Stomach smooth muscle (tissue), 2 donors: ENCODE data around the gene CUL9.

ENCODE experiments used
- H3K27ac ChIP-seq: one replicate; pipeline ENCODE4 v1.7.0; 2013; ENCODE audit warnings: mild to moderate bottlenecking, low read length, inconsistent platforms
- H3K27me3 ChIP-seq, 2 donors: one replicate each; pipeline ENCODE4 v1.7.0; 2013; ENCODE audit warnings: low read length in 2 of 2; ENCODE audit not compliant: insufficient read depth in 2 of 2, control insufficient read depth in 1 of 2
- H3K36me3 ChIP-seq, 2 donors: one replicate each; pipeline ENCODE4 v1.7.0; 2013; ENCODE audit warnings: low read length in 2 of 2; ENCODE audit not compliant: control insufficient read depth in 2 of 2, insufficient read depth in 2 of 2
- H3K4me1 ChIP-seq: one replicate; pipeline ENCODE4 v1.7.0; 2013; ENCODE audit warnings: low read length; ENCODE audit not compliant: control insufficient read depth, insufficient read depth
- H3K4me3 ChIP-seq, 2 donors: one replicate each; pipeline ENCODE4 v1.7.0; 2013; ENCODE audit warnings: low read length in 2 of 2
- H3K9ac ChIP-seq, 2 donors: one replicate each; pipeline ENCODE4 v1.7.0; 2013; ENCODE audit warnings: low read length in 2 of 2, mild to moderate bottlenecking in 1 of 2
- H3K9me3 ChIP-seq, 2 donors: one replicate each; pipeline ENCODE4 v1.7.0; 2013; ENCODE audit warnings: low read length in 2 of 2; ENCODE audit not compliant: control insufficient read depth in 2 of 2
- donor health status: healthy.
- donor health status: Pancreatic carcinoma.

CUL9 gene

GRCh38 chr6:43265564-43265963, 83.6 kb downstream of the CUL9 start:
- H3K27ac ChIP-seq, result no peak overlapping the region
- H3K36me3 ChIP-seq, result no peaks in the 10 kb centered on the region
- no peaks in the 10 kb centered on the region for H3K9me3 ChIP-seq
- H3K9ac ChIP-seq, result no peak overlapping the region
- no peaks in the 10 kb centered on the region for H3K27me3 ChIP-seq
- H3K4me1 ChIP-seq, result peaks cover 26% of the 10 kb centered on the region
- H3K4me3 ChIP-seq, result no peak overlapping the region

GRCh38 chr6:43267619-43268354, 85.8 kb downstream of the CUL9 start:
- H3K9ac ChIP-seq, result peak overlapping the region in 1 of 2 donors; percentile 10
- H3K27ac ChIP-seq, result peak overlapping the region; percentile 18

DNA sequence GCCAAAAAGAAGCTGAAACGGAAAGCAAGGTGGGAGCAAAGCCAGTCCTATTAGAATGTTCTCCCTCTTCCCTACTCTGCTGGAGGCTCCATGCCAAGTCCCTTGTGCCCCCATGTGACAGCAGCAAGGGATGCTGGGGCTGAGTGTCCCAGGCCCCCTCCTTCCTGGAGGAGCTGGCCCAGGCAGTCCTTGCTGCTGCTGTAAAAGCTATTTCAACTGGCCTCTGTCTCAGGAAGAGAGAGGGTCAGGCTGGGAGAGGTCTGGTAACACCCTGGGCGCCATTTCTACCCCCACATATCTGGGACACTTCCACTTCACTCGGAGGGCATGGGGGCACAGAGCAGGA, 86.3 kb downstream of the CUL9 start:
- H3K9me3 ChIP-seq, result no peaks in the 10 kb centered on the region
- peaks cover 0 to 3% of the 10 kb centered on the region in 2 donors for H3K27me3 ChIP-seq
- peaks cover 26% of the 10 kb centered on the region for H3K4me1 ChIP-seq
- no peaks in the 10 kb centered on the region for H3K36me3 ChIP-seq
- peak overlapping the region; percentile 18 for H3K27ac ChIP-seq
- peak overlapping the region in 1 of 2 donors; percentile 10 for H3K9ac ChIP-seq
- H3K4me3 ChIP-seq, result no peak overlapping the region

More at GRCh38 chr6:43267619-43268354, 85.8 kb downstream of the CUL9 start:
- Histone ChIP-seq H3K9me3 (no peaks in the 10 kb centered on the region), H3K36me3 (no peaks in the 10 kb centered on the region), H3K27me3 (no peaks in the 10 kb centered on the region), H3K4me3 (no peak overlapping the region), H3K4me1 (peaks cover 26% of the 10 kb centered on the region)

- H3K9me3 ChIP-seq, result no peaks in the 10 kb centered on the region
- H3K36me3 ChIP-seq, result no peaks in the 10 kb centered on the region
- H3K27me3 ChIP-seq, result peaks cover under 1 to 7% of the 10 kb centered on the region in 2 donors
- H3K9ac ChIP-seq, result no peak overlapping the region
- H3K27ac ChIP-seq, result no peak overlapping the region
- peak overlapping the region; percentile 52 to 69 for H3K4me3 ChIP-seq
- H3K4me1 ChIP-seq, result peaks cover 26% of the 10 kb centered on the region
These were observed 86.8 kb downstream of the CUL9 start for GRCh38 chr6:43268782-43269272.

- H3K9me3 ChIP-seq, result no peaks in the 10 kb centered on the region
- H3K27ac ChIP-seq, result no peak overlapping the region
- no peak overlapping the region for H3K9ac ChIP-seq
- H3K4me3 ChIP-seq, result peak overlapping the region; percentile 52 to 69
- no peaks in the 10 kb centered on the region for H3K36me3 ChIP-seq
- peaks cover 26% of the 10 kb centered on the region for H3K4me1 ChIP-seq
- H3K27me3 ChIP-seq, result peaks cover 5 to 11% of the 10 kb centered on the region in 2 donors
These were observed 87.4 kb downstream of the CUL9 start for GRCh38 chr6:43269273-43270007.

- H3K27me3 ChIP-seq, result peaks cover 15 to 18% of the 10 kb centered on the region in 2 donors
- H3K9ac ChIP-seq, result no peak overlapping the region
- H3K4me3 ChIP-seq, result no peak overlapping the region
- no peaks in the 10 kb centered on the region for H3K36me3 ChIP-seq
- no peak overlapping the region for H3K27ac ChIP-seq
- H3K9me3 ChIP-seq, result no peaks in the 10 kb centered on the region
- peaks cover 36% of the 10 kb centered on the region for H3K4me1 ChIP-seq
These were observed 89.3 kb downstream of the CUL9 start for GRCh38 chr6:43271103-43271815.

GRCh38 chr6:43271944-43272343, 89.9 kb downstream of the CUL9 start:
- H3K36me3 ChIP-seq, result no peaks in the 10 kb centered on the region
- no peaks in the 10 kb centered on the region for H3K9me3 ChIP-seq
- H3K27ac ChIP-seq, result no peak overlapping the region
- no peak overlapping the region for H3K9ac ChIP-seq
- H3K4me1 ChIP-seq, result peaks cover 38% of the 10 kb centered on the region
- no peak overlapping the region for H3K4me3 ChIP-seq
- H3K27me3 ChIP-seq, result peaks cover 15 to 18% of the 10 kb centered on the region in 2 donors

DNA sequence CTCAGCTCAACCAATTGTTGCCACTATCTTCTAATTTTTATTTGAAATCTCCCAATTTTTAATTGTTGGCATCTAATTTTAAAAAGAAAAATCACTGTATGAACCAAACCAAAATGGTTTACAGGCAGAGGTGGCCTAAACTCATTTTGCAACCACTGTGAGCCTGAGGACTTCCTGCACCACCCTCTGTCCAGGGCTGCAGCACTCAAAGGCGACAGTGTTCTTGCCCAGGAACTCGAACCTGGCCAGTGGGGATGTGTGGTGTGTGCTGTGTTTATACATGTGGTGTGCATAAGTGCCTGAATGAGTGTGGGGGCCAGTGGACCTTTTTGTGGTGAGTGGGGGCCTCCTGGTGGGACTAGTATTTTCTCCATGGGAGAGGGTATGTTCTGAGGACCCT, 91.7 kb downstream of the CUL9 start:
- H3K36me3 ChIP-seq, result no peaks in the 10 kb centered on the region
- no peaks in the 10 kb centered on the region for H3K9me3 ChIP-seq
- H3K9ac ChIP-seq, result no peak overlapping the region
- peaks cover 15 to 18% of the 10 kb centered on the region in 2 donors for H3K27me3 ChIP-seq
- no peak overlapping the region for H3K27ac ChIP-seq
- H3K4me3 ChIP-seq, result no peak overlapping the region
- H3K4me1 ChIP-seq, result peaks cover 26% of the 10 kb centered on the region
